ENCODE measurements around the gene SHLD1.

SHLD1 gene

GRCh38 chr20:5910186-5910585 lies 160.0 kb downstream of the SHLD1 start:
- DNase-seq = no peak

GRCh38 chr20:5913166-5913565 lies 163.0 kb downstream of the SHLD1 start:
- no peak for DNase-seq

Measured in bone marrow (tissue), 2 donors.